Fibroblast of skin of back (primary cell): ENCODE data around the gene CDKL5.
A peak's percentile ranks its signal among the peaks of the same experiment; 100 is the strongest.

Experiments used
- DNase-seq: peaks from one replicate; pipeline ENCODE4 v3.0.0-alpha.2; 2013

Gene CDKL5

GRCh38 chrX:18649498-18649951 is 224.1 kb downstream of the CDKL5 start:
- DNase-seq: no peak

DNA sequence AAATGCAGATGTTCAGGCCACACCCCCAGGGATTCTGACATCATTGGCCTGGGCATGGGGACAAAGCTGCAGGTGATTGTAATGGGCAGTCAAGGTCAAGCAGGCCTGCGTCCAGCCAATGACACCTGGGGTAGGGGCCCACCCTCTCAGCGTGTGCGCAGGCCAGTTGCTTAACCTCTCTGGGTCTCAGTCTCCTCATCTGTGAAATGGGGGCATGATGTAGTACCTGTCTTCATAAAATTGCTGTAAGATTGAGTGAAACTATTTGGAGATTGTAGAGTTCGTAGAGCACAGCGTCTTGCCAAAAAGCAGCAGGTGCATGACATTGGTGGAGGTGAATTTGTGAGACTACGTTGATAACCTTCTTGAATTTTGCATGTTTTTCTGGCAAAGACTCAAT is 225.3 kb downstream of the CDKL5 start:
- DNase-seq: no peak

DNA sequence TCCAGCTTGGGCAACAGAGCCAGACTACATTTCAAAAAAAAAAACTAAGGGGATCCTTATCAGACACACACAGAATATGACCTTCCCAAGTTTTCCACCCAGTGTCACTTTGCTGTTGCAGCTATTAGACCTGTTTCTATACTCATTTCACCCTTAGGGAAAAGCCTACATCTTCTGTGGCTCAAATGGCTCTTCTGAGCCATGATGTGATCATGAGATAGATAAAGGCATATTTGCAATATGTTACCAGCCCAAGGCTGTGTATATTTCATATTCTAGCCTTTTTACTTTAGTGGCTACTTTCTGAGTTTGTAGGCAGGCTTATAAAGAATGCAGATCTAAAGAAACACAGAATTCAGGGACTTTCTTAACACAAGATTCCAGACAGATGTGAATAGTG is 227.2 kb downstream of the CDKL5 start:
- no peak for DNase-seq

DNA sequence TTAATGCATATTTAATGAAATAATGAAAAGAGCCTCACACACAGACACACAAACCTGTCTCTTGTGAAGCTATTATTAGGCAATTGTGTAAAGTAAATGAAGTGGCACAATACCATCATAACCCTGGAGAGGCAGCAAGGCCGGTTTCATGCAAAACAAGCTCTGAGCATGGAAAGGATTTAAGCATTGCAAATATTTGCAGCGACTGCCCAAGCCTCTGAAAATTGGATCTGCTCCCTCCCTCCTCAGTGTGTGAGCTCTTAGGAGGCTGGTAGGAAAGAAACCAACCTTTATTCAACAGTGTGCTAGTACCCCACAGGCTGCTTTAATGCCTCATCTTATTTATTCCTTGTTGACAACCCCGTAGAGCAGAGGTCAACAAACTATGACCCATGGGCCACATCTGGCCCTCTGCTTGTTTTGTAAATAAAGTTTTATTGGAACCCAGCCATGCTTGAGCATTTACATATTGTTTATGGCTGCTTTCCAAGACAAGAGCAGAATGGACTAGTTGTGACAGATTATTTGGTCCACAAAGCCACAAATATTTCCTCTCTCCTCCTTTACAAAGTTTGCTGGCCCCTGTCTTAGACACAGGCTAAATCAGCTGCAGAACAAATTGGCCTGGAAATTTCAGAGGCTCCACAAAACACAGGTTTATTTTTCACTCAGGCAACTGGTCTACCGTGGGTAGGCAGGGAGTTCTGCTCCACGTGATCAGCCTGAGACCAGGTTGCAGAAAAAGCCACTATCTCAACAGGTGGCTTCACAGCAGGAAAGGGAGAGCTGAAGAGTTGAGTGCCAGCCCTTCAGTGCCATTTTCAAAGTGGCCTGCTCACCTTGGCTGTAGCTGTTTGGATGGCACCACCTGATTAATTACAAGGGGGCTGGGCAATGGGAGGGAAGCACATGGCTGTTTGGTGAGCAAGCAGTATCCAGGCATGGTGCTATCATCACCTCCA is 229.7 kb downstream of the CDKL5 start:
- no peak for DNase-seq

DNA sequence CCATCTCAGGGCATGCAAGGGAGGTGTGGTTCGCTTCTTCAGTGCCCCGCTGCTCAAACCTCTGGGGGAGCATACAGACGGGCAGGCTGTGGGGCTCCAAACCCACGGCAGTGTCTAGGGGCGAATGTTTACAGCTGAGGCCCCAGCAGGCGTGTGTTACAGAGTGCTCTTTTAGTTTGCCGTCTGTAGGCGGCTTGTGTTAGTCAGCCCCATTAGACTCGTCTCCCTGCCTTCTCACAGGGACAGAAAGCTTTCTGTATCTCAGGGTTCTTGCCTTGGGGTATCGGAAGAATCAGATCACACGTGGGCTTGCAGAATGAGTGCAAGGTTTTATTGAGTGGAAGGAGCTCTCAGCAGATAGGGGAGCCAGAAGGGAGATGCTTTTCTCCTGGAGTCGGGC is 235.9 kb downstream of the CDKL5 start:
- DNase-seq: no peak

DNA sequence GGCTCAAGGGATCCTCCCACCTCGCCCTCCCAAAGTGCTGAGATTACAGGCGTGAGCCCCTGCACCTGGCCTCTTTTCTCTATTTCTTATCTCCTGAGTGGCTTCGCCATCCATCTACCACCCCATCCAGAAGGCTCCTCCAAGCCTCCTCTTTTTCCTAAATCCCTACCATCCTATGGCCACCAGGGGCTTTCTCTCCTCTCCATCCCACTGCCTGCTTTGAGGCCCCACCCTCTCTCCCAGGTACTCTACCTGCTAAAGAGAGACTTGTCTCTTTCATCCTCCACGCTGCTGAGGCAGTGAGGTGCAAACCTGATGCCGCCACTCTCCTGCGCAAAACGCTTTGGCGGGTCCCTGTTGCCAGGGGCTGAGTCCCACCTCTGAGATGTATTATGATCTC is 239.5 kb downstream of the CDKL5 start:
- no peak for DNase-seq

- no peak for DNase-seq
Observed at GRCh38 chrX:18666614-18667013, 241.2 kb downstream of the CDKL5 start.

- no peak for DNase-seq
Observed at GRCh38 chrX:18668071-18668835, 242.8 kb downstream of the CDKL5 start.

DNA sequence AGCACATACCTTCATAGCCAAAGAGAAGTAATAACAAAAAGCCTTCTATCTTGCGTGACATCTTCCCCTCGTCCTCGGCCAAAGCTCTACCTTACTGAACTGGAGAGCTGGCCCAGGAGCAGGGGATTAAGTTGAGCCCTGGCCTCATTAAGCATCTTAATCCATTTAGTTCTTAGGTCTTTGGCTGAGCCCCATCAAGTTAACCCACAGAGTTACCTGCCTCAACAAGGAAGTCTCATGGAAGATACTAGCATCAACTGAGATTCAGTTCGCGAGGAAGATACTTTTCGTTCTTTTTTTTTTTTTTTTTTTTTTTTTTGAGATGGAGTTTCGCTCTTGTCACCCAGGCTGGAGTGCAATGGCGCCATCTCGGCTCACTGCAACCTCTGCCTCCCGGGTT is 246.6 kb downstream of the CDKL5 start, which contains the start of gene RS1:
Gene RS1, minus strand, starts transcription at position 101 of the 400 bp plus-strand sequence. Its CDS starts 40 bp downstream, at position 61.
- no peak for DNase-seq

GRCh38 chrX:18674417-18674787 is 249.0 kb downstream of the CDKL5 start:
- no peak for DNase-seq

- peak; percentile 58 for DNase-seq
Observed at GRCh38 chrX:18674788-18675735, 249.7 kb downstream of the CDKL5 start.

DNA sequence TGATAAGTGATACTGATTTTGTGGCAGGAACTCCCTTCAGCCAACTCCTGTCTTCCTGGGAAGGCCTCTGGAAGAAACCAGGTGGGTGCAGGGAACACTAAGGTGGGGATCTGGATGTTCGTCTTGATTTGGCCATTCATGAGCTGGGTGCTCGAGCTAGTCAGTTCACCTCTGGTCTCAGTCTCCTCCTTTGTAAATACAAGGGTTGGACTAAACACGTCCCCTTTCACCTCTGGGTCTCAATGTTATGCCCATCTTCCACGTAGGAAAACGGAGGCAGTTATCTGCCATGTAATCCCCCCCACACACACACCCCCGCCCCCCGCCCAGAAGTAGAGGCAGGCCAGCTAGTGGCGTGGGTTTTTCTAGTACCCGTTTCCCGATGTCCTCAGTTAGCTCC is 250.6 kb downstream of the CDKL5 start:
- DNase-seq: no peak

DNA sequence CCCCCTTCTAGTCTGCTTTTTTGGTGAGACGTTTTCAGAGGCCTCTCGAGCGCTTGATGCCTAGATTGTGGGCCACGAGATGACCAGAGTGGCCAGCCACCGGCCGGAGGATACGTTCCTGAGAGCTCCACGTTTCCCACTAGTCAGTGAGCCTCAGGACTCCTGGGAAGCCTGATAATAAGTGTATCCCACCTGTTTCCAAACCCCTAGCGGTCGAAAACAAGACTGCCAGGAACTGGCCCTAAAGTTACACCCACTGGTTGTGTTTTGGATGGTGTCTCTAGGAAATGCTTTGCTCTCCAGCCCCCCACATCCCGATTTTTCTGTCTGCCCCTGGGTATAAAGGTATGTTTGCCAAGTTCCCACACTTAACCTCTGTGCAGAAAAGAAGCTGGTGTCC is 251.1 kb downstream of the CDKL5 start:
- no peak for DNase-seq

GRCh38 chrX:18677161-18677869 is 251.9 kb downstream of the CDKL5 start:
- DNase-seq: no peak

- no peak for DNase-seq
Observed at GRCh38 chrX:18681996-18682395, 256.6 kb downstream of the CDKL5 start.

- no peak for DNase-seq
Observed at GRCh38 chrX:18682979-18683387, 257.6 kb downstream of the CDKL5 start.

DNA sequence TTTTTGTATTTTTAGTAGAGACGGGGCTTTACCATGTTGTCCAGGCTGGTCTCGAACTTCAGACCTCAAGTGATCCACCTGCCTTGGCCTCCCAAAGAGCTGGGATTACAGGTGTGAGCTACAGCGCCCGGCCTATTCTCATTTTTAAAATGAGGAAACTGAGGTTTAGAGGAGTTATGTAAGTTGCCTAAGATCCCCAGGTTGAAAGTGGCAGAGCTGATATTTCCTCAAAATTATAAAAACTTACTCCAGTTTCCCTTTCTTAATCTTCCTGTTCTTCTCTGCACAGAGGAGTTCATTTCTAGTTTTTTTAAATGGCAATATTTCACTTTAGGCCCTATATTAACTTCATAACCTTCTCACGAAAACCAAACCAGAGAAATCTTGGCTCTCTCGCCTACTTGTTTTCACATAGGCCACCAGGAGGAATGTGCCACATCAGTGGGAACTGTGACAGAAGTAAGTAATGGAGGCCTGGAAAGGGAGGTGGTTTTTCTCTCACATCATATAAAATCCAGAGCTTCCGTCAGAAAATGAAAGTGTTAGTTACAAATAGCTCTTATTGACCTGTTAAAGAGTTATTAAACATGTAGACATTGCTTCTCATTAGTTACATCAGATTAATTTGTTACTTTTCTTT is 262.6 kb downstream of the CDKL5 start:
- DNase-seq: no peak

DNA sequence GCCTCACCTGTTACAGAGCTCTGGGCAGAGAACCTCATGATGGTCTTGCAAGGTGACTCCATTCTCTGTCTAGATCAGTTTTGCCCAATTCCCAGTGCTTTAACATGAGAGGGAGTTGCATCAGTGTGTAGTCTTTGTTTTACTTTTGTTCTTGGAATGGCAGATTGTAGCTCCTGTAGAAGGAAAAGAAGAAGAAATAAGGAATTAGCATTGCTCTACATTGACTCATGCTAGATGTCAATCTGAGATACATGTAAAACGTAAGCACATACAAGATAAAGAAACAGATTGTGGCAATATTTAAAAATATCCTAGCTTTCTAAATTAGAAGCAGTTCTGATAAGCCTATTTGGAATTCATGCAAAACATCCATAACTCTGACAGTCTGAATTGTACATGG is 266.0 kb downstream of the CDKL5 start:
- DNase-seq: no peak

GRCh38 chrX:18692541-18692940 is 267.1 kb downstream of the CDKL5 start:
- no peak for DNase-seq

GRCh38 chrX:18696653-18697052 is 271.2 kb downstream of the CDKL5 start:
- DNase-seq: no peak
